GM19372 (cell line): ENCODE measurements around the gene SNAPC2.

Source experiments
- ATAC-seq: cut with Tn5 transposase; IDR thresholded peaks from one replicate; pipeline ENCODE4 v1.9.1; 2021; ENCODE audit warnings: mild to moderate bottlenecking, low read depth, moderate library complexity; ENCODE audit not compliant: unreplicated experiment

SNAPC2 gene

DNA sequence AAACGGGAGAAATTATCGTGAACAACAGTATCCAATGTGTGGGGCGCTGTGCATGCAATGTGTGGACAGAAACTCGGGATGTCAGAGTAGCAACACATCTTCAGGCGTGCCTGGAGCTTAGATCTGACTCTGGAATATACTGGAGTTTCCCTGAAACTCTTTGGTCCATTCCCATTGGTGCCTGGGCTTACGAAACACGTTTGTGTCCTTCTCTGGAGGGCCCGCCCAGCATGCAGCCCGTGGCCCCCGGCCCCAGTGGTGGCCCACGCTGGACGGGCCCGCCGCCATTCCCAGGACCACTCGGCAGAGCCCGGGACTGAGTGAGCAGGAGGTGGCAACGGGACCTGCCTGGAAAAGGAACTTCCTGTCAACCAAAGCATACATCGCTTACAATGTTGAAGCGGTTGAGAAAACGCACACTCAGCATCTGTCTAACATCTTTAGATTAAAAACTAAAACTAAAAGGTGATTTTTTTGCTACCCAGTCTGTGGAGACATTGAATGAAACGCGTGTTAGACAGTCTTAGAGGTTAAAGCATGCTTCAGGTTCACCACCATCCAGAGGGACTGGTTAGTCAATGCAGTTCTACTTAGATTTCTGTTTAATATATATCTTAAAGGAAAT is 42.6 kb downstream of the SNAPC2 start:
- ATAC-seq = no peak

DNA sequence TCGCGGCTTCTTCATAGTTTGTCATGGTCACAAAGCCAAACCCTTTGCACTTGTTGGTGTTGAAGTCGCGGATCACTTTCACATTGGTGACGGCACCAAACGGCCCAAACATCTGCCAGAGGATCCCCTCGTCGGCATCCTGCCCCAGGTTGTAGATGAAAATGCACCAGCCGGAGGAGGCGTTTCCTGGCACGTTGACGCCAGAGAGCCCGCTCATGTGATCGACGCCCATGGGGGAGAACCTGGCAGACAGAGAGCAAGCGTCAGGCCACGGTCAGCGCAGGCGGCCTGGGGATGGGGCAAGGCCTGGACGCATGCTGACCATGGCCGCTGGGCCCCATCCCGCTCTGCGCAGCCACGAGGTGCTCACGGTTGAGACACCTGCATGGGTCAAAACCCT is 43.4 kb downstream of the SNAPC2 start:
- no peak for ATAC-seq

DNA sequence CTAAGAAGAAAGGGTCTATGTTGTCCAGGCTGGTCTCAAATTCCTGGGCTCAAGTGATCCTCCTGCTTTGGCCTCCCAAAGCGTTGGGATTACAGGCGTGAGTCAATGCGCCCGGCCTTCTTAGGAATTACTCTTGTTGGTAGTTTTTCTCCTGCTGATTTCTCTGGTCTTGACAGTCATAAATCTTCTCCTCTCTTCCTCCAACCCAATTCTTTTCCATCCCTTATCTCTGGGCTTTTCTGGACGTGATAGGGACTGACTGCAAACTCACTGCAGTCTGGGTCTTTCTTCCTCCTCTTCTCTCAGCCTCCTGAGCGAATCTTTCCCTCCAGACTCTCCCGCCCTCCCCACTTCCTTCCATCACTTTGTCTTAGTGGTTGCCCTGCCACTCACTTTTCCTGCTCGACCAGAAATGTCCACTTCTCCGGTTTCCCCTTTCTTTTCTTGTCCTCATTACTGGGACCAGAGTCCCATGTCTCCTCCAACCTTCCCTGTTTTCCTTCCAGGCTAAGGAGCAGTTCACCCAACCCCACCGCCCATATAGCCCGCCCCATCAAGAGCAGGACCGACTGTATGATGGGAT is 45.2 kb downstream of the SNAPC2 start:
- no peak for ATAC-seq

DNA sequence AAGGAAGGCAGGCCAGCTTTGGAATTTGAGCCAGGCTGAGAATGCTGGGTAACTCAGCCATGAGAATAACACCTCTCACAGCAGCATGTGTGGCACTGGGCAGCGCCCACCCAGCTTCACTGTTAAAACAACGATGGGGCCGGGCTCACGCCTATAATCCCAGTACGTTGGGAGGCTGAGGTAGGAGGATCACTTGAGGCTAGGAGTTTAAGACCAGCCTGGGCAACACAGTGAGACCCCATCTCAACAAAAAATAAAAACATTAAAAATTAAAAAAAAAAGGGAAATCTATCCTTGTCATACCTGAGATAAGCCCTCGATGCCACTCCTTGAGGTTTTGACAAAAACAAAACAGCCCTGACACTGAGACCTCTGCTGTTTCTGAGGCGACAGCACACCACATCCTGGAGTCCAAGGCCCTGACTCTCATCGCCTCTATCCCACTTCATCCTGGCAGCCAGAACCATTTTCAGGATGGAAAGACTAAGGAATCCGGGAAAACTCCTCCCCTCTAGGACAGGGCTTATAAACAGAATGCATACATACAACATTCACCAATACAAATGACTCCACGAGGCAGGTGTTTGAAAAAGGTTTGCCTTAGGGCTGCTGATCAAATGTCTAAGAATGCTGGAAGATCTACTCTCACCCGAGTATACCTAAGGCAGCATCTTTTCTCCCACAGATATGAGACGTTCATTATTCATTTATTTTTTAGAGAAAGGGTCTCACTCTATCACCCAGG is 46.0 kb downstream of the SNAPC2 start:
- no peak for ATAC-seq

DNA sequence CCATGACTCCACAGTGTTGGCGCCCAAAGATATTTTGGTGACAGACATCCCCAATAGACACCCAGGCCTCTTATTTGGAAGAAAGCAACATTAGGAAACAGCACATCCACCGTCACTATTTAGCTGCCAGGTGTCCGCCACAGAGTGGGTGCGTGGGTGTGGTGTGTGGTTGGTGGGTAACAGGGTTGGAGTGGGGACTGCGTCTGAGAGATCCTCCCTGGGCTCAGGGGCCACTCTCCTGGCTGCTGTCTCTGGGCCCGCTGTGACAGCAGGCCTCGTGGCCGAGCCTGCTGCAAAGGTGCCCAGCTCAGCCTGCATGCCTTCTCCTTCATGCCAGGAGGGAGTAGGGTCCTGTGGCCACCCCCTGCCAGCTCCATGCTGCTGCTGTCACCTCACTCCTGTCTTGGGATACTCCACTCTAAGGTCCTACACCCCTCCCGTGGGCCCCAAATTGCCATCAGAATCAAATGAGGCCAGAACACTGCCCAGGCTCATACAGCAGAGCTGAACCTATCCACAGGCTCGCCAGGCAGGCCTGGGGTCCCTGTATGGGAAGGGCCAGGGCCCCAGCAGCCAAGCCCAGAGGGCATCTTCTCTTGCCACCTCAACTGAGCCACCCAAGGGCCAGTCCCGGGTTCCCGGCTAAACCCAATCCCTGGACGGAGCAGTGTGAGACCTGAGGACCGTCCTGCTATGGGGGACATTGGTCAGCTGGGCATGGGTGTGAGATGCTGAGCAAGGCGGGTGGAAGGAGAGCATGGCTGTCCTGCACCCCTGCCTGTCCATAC is 48.1 kb downstream of the SNAPC2 start:
- ATAC-seq = no peak

DNA sequence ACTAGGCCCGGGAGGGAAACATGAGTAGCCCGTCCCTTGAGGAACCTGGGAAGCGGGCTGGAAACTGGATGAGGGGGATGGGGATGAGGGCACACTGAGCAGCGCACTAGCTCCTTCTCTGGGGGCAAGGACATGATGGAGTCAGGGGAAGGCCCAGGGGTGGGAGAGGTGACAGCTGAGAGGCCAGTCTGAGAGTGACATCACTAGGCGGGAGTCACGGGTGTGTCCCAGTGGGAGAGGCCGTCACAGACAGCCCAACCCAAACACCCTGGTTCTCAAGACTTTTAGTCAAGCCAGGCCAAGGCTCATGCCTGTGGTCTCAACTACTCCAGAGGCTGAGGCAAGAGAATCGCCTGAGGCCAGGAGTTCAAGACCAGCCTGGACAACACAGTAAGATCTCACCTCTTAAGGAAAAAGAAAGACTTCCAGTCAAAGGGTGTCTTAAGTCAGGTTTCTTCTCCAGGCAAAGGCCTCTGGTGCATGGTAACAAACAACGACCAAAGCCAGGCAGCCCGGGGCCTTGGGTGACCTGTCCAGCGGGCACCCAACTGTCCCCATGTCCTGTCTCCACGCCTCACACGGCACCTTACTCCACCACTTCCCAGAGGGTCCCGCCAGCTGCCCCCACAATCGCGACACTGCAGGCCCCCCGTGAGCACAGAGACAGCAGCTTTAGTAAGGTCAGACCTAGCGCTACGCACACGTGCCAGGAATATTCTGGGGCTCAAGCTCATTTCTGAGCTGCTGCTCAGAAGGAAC is 48.8 kb downstream of the SNAPC2 start:
- no peak for ATAC-seq

DNA sequence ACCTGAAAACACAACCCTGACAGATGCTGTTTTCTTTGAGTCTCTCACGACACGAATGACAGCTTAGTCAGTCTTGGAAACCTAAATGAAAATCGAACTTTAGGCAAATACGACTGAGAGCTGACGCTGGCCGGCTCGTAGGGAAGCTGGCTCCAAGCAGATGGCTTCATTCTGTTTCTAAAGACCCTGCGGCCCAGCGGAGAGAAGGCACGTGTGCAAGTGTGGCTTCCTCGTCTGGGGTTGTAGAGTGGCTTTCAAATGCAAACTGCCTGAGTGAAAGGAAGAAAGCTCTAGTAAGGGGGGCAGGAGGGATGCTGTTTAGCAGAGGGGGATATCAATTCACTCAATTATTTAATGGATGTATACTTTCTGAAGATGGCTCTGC is 49.4 kb downstream of the SNAPC2 start:
- ATAC-seq = no peak

DNA sequence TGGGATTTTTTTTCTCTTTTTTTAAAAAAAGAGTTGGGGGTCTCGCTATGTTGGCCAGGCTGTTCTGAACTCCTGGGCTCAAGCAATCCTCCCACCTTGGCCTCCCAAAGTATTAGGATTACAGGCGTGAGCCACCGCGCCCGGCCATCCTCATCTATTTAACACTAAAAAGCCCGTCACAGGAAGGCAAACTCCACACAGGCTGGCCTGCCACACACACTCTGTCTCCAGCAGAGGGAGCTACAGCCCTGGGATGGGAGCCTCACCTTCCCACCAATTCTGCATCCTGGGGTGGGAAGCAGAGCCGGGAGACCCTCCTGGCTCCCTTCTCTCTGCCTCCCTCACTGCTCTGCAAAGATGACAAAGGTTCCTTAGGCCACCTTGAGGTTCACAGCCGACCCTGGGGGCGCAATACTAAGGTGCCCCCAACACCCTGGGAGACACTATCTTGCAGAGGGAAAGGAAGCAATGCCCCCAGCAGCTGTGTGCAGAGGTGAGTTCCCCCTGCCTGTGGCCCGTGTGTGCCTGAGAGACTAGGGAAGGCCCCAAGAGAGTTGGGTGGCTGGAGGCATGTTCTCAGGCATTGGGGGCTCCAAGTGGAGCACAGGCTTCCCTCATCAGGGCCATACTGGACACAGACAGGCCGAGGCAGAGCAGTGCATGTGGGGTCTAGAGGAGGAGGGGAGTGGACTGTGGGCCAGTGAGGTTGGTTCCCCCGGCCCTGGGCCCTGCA is 50.7 kb downstream of the SNAPC2 start:
- no peak for ATAC-seq

DNA sequence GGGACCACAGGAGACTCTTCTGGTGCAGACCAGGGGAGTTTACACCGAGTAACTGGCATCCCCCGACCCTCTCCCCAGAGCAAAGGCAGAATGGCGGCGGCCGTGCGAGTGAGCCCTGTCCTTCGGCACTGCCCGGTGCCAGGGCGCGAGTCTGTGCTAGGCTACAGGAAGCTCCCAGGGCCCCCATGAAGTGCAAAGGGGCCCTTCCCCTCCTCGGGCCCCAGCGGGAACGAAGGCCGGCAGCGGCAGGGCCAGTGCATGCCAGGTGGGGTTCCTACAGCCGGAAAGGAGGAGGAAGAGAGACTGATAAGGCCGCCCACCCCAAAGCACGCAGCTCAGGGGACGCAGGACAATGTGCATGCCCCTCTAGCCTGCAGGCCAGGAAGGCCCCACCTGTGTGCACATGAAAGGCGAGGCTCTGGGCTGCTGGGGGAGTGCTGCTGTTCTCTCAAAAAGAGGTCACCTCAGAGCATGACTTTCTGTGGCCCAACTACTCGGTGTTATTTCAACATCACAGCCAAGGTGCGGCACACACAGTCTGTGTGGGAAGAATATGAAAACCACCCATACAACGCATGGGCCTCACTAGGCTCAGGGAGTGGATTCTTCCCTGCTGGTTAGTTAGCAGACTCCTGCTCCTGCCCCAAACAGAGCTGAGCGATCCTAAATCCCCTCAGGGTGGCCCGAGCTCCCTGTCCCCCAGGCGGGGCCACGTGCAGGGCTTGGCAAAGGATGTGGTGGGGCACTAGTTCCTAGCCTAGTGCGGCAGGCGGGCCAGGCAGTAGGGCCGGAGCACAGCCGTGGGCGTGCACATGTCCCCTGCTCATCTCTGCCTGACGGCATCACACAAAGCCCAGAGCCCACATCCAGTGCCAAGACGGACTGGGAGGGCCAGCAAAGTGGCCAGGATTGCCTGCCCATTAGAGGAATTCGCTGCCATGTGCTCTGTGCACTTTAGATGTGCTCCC is 51.7 kb downstream of the SNAPC2 start:
- ATAC-seq = no peak
